HG03196 (cell line): ENCODE measurements around the gene DCDC1.
"Not testable (repeated sequence)": the region's sequence is repeated elsewhere in the genome, so short reads cannot be mapped to it uniquely, and the experiment has no call there.

Experiments
- ATAC-seq: cut with Tn5 transposase; IDR thresholded peaks from one replicate; pipeline ENCODE4 v1.9.1; 2021; ENCODE audit not compliant: unreplicated experiment

Gene DCDC1

DNA sequence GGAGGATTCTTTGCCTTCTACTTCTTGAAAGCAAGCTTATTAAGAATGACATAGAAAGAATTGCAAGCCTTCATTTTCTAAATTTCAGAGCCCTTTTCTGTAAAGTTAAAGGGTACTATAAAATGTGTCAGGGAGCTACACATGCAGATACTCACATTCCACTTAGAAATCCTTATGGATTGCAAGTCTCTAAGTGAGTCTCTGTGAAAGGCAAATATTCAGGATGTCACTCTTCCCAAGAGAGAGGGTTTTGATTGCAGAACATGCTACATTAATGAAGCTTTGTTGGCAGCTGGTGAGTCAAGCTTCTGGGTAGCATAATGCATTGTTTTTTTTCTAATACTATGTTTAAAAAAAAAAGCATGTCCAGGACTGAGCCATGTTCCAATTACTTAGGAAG is 369.2 kb downstream of the DCDC1 start:
- ATAC-seq = no peak

DNA sequence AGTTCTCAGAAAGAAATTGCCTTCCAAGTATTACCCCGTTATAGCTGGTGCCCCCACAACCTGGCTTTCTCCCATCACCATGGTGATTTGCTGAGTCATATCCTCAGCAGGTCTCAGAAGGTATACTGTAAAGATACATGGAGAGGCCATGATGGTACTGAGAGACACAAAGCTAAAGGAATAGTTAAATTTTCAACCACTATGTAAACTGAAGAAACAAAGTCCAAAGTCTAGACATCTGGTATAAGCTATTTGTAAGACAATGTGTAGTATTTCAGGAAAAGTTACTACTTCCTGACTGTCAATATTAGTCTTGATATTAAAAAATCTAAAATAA is 377.1 kb downstream of the DCDC1 start:
- ATAC-seq = no peak

DNA sequence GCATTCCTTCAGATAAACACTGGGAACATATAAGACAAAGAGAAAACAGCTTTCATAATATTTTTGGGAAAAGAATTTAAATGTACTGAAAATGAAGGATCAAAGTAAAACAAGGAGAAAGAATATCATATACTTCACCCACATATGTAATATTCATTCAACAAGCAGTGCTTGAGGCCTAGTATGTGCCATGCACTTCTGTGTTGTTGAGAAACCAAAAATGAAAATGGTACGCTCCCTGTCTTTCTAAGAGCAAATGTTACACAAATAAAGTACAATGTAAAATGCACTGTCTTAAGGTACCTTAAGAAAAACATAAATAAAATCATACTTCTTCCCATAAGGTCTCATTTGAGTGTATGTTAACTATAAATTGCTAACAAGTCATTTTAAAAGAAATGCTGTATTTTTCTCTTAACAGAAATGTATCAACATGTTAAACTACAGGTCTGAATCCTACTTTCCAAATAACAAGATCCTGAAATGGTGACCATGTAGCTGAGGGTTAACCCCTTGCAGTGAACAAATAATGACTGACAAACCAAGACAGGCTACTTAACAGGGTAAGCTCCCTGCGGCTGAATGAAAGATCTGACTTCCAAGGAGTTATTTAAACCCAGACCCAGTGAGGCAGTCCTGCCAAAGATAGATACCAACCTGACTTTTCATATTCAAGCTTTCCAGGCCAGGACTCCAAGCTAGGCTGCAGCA is 377.6 kb downstream of the DCDC1 start:
- ATAC-seq = no peak

DNA sequence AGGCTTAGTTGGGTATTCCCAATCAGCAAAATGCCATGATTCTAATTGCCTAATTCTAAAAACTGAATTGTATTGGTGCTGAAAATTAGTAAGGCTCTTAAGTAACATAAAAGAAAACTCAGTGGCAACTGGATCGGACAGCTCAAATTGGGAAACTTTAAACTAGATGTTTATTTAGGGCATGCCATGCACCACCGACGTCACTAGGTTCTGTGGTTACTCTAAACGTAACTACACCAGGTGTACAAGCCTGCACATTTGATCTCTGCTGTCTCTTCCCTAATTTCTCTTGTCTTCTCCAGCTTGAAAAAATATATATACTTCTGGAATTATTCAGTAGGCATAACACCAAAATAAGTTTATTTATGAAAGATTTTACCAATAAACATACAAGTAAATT is 378.2 kb downstream of the DCDC1 start:
- ATAC-seq = no peak

DNA sequence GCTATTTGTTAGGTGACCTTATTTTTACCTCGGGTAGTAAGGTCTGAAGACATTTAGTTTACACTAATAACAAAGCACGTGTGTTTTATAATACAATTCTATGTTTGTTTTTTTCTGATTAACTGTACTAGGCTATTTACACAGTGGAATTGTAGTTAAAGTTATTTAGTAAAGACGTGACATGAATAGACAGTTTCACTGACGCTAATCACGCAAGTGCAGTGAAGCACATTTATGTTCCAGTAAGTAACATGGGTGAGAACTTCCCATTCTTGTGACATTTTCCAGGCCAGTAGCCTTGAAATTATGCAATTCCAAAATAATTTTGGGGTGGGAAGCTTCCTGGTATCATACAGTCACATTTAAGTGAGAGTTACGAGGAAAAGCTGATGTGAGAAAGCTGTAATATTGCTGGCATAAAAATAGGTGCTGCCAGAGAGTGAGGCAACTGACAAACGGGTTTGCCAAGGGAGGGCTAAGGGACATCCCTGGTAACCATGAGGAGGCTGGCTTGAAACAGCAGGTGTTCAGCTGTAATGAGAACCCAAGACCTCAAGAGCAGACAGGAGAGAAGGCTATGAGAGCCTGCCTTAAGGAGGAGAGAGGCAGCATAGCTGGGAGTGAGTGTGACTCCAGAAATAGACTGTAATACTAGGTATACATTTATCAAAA is 378.8 kb downstream of the DCDC1 start:
- no peak for ATAC-seq

DNA sequence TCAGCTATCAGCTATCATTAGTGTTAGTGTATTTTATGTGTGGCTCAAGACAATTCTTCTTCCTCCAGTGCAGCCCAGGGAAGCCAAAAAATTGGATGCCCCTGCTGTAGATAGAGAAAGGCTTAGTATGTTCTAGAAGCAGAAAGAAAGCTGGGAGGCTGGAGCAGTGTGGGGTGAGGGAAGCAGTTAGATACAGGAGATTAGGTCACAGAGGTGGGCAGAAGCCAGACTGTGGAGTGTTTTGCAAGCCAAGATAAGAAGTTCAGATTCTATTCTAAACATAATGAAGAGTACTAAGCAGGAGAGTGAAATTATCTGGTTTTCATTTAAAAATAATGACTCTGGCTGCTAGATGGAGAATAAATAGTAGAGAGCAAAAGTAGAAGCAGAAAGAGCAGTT is 381.7 kb downstream of the DCDC1 start:
- no peak for ATAC-seq

DNA sequence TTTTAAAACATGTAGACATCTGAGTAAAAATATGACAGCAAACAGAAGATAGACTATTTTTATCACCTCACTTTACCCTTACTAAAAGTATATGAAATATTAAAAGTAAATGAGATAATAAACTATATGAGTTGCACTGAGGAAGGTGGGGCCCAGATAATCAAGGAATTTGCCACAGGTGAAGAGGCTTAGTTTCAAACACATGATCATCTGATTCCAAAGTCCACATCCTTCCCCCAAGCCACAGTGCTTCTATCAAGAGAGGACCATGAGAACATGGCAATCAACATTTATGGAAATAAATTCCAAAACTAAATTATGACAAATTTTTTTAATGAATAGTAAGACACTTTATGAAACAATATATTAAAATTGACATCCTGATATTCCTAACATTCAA is 384.0 kb downstream of the DCDC1 start:
- no peak for ATAC-seq

DNA sequence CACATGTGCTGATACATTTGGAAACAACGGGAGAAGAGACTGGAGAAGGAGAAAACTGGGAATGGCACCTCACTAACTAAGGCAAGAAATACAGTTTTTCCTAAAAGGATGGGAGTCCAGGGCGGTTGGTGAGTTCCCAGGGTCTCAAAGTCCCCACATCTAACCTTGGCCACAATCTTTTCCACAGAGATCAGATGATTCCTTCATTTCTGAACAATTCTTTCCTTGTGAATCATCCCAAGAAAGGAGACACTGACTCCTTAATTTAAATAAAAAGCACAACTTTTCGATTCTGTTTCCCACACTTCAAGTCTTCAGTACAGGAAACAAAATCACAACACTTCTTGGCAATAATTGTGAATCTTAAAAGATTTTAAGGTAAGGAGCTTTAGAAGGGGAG is 384.7 kb downstream of the DCDC1 start:
- ATAC-seq = no peak

DNA sequence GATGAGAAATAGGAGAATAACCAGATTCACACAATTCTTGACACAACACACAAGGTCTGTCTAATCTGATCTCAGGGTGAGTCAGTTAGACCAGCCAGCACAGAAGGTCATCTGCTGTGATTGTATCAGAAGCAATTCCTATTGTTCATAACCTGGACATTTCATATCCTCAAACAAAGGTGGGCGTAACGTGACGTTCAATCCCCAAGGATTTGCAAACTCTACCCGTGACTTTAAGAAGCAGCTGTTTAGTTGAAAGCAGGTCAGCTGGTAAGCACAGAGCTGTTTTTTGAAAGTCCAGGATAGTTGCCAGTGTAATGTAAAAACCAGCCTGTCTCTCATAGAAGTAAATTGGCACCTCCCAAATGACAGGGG is 385.1 kb downstream of the DCDC1 start:
- ATAC-seq = no peak

DNA sequence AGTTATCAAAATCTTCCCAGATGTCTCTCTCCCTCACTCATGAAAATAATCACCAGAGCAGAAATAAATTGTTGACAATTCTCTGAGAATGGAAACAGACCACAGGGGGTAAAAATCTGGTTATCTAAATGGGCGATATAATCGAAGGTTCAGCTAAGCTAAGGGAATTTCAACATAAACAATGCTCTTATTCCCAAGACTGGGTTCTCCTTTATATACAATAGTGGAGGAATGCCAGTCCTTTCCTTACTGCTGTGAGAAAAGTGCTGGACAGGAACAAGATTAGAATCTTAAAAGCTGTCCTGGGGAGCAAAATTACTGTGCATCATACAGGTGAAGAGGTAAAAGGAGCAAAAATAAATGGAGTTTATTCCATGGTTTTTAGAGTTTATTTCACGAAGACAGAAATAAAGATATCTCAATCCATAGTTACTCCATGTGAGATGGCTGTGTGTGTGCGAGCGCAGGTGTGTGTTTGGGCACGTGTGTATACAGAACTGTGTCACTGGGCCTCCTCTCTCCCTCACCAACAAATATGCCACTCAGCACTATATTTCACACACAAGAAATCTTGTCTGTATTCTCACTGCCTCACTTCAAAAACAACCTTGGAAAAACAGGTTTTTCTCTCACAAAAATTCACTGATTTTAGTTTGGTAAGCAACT is 385.6 kb downstream of the DCDC1 start:
- ATAC-seq = no peak

DNA sequence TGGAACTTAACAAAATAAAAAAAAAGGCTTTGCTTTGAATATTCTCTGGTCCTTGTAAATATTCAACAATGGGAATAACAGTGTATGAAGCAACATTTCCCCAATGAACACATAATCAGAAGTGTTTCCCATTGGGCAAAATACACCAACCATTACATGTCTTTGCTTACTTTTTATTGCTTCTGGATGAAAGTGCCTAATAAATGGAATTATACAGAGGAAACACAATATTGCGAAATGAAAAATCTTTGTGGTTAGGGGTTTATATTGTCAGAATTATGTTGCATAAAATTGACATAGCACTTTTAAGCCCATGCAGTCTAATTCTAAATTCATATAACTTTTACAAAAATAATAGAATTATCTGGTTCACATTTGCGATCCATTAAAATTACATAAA is 386.4 kb downstream of the DCDC1 start:
- no peak for ATAC-seq

DNA sequence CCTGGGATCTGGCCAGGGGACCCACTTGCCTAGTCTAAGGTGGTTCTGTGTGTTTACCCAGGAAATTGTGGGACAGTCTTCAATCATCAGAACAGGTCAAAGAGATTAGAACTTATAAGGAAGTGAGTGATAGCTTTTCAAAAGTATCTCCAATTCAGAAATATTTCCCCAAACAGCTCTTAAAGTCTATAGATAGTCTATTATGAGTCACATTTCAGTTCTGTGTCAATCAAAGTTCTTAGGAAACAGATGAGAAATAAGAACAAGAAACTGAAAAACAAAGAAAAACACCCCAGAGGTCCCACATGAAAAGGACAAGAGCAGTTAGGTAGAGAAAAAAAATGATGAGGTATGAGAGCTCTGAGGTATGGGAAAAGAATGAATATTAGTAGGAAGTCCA is 402.0 kb downstream of the DCDC1 start:
- no peak for ATAC-seq

DNA sequence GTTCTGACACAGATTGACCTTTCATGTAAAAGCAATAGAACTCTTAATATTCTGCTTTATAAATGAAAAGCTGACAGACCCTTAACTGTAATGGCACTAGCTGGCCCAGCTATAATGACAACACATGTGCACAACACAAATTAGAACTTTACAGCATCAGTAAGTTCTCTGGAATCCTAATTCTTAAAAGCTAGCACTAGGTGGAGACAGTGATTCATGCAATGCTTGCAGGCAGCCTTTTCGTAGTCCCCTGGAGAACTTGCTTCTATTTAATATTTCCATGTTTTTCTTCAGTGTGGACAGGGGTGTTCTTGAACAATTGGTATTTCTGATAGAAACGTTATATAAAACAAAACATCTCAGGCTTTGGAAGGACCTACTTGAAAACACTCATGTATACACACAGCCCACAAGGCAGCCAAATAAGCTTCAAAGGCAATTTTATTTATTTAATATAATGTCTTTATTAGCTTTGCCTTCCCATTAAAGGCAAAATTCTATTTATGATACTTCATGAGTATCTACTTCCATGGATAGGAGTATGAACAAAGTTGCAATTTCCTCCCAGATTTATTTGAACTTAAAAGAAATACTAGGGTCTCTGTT is 409.0 kb downstream of the DCDC1 start:
- no peak for ATAC-seq

DNA sequence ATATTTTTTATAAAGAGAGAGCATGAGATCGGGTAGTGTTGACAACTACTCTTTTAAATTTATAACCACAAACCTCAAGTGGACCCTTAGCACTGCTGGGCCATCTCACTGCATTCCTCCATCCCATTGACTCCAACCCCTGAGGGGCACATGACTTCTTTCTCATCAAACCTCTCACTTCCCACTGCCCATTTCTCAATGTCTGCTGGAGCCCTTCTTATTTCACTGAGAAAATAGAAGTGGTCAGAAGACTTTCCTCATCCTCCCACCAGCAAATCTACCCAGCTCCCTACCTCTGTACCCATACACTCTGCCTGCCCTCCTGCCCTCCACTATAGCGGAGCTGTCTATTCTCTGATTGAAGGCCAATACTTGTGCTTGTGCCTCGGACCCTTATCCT is 412.8 kb downstream of the DCDC1 start:
- ATAC-seq = no peak

DNA sequence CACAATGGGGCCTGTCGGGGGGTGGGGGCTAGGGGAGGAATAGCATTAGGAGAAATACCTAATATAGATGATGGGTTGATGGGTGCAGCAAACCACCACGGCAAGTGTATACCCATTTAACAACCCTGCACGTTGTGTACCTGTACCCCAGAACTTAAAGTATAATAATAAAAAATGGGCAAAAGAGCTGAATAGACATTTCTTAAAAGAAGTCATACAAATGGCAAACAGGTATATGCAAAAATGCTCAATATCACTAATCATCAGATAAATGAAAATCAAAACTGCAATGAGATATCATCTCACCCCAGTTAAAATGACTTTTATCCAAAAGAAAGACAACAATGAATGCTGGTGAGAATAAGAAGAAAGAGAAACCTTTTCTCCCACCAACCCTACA is 419.7 kb downstream of the DCDC1 start:
- no peak for ATAC-seq

DNA sequence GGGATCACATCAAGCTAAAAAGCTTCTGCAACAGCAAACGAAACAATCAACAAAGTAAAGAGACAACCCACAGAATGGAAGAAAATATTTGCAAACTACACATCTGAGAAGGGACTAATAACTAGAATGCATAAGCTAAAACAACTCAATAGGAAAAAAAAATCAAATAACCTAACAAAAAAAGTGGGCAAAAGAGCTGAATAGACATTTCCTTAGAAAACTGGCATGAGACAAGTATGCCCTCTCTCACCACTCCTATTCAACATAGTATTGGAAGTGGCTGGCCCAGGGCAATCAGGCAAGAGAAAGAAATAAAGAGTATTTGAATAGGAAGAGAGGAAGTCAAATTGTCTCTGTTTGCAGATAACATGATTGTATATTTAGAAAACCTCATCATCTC is 421.8 kb downstream of the DCDC1 start:
- not testable (repeated sequence) for ATAC-seq

DNA sequence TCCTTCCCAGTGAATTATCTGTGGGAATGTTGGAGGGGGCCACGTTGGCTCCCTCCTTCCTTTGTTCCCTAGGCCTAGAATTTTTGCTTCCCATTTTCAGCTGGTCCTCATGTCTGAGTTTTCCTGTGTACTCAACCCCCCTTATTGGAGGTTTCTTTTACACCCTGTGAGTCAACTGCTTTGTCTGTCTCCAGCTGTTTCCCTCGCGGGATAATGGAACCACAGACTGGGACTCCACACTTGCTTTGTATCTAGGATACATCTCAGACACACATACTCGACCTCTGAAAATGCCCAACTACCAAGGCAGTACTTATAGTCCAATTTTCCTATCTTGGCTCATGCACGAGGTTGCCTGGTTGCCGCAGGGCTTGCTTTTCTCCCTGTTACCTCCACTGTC is 430.7 kb downstream of the DCDC1 start:
- no peak for ATAC-seq

DNA sequence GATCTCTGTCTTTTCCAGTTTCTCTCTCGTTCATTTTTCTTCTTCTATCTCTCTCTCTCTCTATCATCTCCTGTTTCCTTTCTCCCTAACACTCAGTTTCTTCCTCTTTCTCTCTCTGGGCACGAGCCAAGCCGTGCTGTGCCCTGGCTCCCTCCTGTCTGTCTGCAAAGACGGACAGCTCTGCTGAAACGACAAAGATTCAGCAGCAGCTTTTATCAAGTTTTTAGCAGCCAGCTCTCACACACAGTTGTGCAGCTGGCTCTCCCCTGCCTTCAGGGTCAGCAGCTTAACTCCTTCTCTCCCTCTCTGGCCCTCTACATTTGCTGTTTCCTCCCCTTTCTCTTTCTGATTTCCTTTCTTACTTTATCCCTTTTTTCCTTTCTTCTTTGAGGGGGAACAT is 431.4 kb downstream of the DCDC1 start:
- no peak for ATAC-seq

DNA sequence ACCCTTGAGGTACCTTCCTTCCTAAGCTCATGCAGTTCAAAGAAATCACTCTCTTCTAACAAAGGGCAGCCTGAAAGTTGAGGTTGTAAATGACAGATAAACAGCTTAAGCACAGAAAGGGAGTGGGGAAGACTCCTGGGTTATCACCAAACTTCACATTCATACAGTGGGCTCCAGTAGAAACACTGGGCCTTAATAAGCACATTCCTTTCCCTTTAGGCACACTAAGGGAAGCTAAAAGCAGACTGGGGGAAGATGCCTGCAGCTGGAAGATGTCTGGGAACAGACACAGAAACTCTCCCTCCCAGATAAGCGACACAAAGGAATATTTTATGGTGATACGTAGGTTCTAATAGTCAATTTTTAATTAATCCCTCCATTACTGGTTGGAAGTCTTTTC is 433.0 kb downstream of the DCDC1 start:
- ATAC-seq = no peak

DNA sequence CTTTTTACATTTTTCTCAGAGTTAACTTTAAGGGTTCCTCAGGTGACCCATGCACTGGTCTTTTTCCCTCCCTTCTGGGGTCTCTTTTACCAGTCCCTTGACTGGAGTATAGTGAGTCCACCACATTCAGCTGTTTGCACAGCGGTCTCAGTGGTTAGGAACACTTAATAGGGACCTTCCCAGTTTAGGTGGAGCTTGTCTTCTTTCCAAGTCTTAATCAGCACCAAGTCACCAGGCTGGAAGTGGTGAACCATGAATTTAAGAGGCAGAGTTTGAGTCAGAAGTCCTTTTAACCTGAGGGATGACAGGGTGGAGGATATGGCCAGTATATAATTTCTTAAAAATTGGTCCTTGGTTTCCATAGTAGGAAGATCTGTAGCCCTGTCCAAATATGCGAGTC is 433.7 kb downstream of the DCDC1 start:
- ATAC-seq = no peak

DNA sequence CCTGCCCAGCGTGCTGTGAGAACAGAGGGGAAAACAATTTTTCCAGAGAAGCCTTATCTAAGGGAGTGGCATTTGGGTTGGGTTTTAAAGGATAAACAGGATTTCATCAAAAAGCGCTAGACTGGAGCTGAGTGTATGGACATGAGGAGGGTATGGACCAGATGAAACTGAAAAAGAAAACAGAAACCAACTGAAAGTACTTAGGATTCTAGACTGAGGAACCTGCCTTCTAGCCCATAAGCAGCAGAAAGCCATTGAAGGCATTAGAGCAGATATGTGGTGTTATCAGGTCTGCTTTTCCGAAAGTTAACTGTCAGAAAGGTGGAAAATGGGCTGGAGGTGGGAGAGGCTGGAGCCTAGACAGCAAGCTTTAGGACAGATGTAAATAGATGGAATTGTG is 443.4 kb downstream of the DCDC1 start:
- ATAC-seq = no peak

DNA sequence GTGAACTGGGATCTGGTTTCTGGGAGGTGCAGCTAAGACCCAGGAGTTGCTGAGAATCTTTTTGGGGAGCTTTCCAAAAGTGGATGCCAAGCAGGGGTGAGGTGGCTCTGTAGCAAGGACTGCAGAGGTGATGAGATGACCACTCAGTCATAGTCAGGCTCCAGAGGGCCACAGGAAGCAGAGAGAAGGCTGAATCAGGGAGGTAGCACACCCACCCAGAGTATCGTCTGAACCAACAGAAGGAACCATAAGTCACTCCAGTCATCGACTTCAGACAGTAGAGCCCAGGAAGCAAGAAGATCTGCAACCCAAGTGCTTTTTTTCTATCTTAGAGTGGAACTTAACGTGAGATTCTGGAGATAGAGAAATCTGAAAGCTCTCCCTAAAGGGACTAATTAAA is 447.7 kb downstream of the DCDC1 start:
- no peak for ATAC-seq
